ENCODE results near the gene CACNA1C.

GRCh38 chr12:2169489-2169888 is 116.7 kb downstream of the CACNA1C start:
- TF ChIP-seq JUNB (IDR thresholded peaks at IDR 0.05) (no peak), POLR2A (IDR thresholded peaks at IDR 0.05; ENCODE audit: low read depth, low read length) (no peak), USF2 (IDR thresholded peaks at IDR 0.05; ENCODE audit: borderline replicate concordance, low read depth, low read length) (no peak), POLR2AphosphoS5 (IDR thresholded peaks at IDR 0.05; ENCODE audit: low read length) (no peak), SMC3 (IDR thresholded peaks at IDR 0.05; ENCODE audit: borderline replicate concordance, low read length) (no peak), CTCF (IDR thresholded peaks at IDR 0.05 in 2 of 3, conservative IDR thresholded peaks at IDR 0.05 in 1 of 3; ENCODE audit: control insufficient read depth in 2 of 3, extremely low read depth in 1 of 3, insufficient read depth in 1 of 3, low read depth in 3 of 3, low read length in 3 of 3) (no peak), FOS (IDR thresholded peaks at IDR 0.05; ENCODE audit: borderline replicate concordance, extremely low read depth, insufficient read length) (no peak), JUND (IDR thresholded peaks at IDR 0.05; ENCODE audit: low read depth, low read length) (no peak), EP300 (IDR thresholded peaks at IDR 0.05; ENCODE audit: borderline replicate concordance in 1 of 2, control insufficient read depth in 1 of 2, low read depth in 2 of 2, low read length in 2 of 2) (no peak), YY1 (IDR thresholded peaks at IDR 0.05; ENCODE audit: low read depth, low read length) (no peak), TCF12 (IDR thresholded peaks at IDR 0.05; ENCODE audit: low read depth, low read length) (no peak), KDM1A (IDR thresholded peaks at IDR 0.05; ENCODE audit: borderline replicate concordance) (no peak)

All from GM12878 (cell line).